Measurements from ENCODE around the gene CIBAR2. TPM values are rescaled to one million over a fixed set of nuclear protein-coding genes. Genes with fewer than 3 reads are reported as not detected.

CIBAR2 gene
- under 1 TPM in 1 of 4 donors, not detected in 3; 0.79 TPM for total RNA-seq

DNA sequence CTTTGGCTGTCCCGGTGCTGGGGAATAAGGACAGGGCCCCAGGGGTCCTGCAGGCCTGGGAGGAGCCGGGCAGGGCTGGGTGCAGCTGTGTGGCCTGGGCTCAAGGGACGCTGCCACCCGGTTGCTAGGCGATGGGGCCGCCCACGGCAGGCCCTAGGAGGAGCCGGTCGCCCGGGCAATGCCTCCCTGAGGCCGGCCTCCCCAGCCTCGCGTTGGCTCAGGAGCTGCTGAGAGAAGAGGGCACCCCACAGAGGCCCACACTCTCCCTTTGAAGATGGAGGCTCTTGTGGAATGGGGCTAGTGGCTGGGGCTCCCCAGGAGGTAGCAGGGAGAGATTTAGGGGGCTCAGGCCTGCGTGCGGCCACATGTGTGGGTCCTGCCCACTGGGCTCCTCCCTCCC is at the start of gene CIBAR2:
CIBAR2 (minus strand) TSS at position 109 of the 400 bp plus-strand sequence. CDS start 120 bp downstream, outside the sequence.
- Histone ChIP-seq H3K36me3 (no peaks in the 10 kb centered on the region), H3K27ac (no peak within 1 kb of the TSS), H3K4me3 (no peak within 1 kb of the TSS), H3K9me3 (no peaks in the 10 kb centered on the region), H3K27me3 (no peaks in the 10 kb centered on the region), H3K4me1 (peaks cover 3 to 8% (median 8%) of the 10 kb centered on the region in 4 donors)
- intact Hi-C loops (cut with DNase I; ENCODE audit: low total_unique reads) = loop anchor here (5.0 to 10.0 kb wide), 3 partner anchors 62 to 602 kb away; no protein-coding TSS in a partner anchor
- no peak for TF ChIP-seq EP300 (IDR thresholded peaks at IDR 0.05; ENCODE audit: low read depth)
- no peak for TF ChIP-seq POLR2AphosphoS5 (IDR thresholded peaks at IDR 0.05)
- TF ChIP-seq POLR2A (IDR thresholded peaks at IDR 0.05) = no peak
- TF ChIP-seq, protein P1, sequence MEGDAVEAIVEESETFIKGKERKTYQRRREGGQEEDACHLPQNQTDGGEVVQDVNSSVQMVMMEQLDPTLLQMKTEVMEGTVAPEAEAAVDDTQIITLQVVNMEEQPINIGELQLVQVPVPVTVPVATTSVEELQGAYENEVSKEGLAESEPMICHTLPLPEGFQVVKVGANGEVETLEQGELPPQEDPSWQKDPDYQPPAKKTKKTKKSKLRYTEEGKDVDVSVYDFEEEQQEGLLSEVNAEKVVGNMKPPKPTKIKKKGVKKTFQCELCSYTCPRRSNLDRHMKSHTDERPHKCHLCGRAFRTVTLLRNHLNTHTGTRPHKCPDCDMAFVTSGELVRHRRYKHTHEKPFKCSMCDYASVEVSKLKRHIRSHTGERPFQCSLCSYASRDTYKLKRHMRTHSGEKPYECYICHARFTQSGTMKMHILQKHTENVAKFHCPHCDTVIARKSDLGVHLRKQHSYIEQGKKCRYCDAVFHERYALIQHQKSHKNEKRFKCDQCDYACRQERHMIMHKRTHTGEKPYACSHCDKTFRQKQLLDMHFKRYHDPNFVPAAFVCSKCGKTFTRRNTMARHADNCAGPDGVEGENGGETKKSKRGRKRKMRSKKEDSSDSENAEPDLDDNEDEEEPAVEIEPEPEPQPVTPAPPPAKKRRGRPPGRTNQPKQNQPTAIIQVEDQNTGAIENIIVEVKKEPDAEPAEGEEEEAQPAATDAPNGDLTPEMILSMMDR (IDR thresholded peaks at IDR 0.05) = no peak
- WGBS, 2 donors (ENCODE audit: low coverage in 1 of 2) = 71% methylated on average over 15 of the region's 15 CpGs; no CpG with 5 or more reads in 1 of the 2 donors
- in situ Hi-C loops (cut with MboI; ENCODE audit: low pct_ligation_motif_present in 1 of 4, low pct_unique_long_range_greater_than_20kb in 1 of 4, low sequenced_read_pairs in 3 of 4) = no loop called here
- DNase-seq = no peak

DNA sequence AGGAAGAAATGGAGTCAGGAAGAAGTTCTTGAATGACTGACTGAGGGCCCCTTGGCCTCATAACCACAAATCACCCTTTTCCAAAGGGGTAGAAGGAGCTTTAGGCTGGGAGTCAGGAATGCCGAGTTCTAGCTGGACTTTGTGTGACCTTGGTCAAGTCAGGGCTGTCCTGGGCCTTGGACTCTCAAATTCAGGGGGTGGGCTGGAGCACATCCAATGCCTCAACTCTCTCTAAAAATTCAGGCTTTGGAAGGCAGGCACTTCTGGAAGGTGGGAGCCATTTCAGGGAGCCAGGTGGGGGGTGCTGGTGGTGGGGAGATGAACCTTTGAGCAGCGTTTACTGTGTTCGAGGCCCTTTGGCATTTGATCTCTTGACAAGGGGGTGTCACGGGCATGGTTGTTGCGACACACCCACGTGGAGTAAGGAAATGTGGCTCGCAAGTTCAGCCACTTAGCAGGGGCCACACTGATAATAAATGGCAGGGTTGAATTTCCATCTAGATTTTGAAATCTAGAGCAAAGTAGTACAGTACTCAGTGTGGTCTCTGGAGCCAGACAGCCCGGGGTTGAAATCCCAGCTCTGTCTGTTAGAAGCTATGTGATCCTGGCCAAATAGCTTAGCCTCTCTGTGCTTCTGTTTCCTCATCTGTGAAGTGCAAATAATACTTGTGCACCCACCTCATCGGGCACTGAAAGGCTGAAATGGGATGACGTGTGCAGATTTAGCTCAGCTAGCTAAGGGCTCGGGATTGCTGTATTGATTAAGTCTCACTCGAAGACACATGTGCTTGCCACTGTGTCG is 47.1 kb upstream of the CIBAR2 start:
- intact Hi-C loops (cut with DNase I; ENCODE audit: low total_unique reads) (no loop called here), in situ Hi-C loops (cut with MboI; ENCODE audit: low pct_ligation_motif_present in 1 of 4, low pct_unique_long_range_greater_than_20kb in 1 of 4, low sequenced_read_pairs in 3 of 4) (no loop called here)
- 76 to 80% methylated on average over 1 to 13 of the region's 13 CpGs for WGBS, 2 donors (ENCODE audit: low coverage in 1 of 2)
- peaks cover 0 to 45% (median 15%) of the 10 kb centered on the region in 4 donors for H3K4me1 ChIP-seq
- no peak for DNase-seq
- TF ChIP-seq EP300 (IDR thresholded peaks at IDR 0.05; ENCODE audit: low read depth) (no peak), POLR2AphosphoS5 (IDR thresholded peaks at IDR 0.05) (no peak), POLR2A (IDR thresholded peaks at IDR 0.05) (no peak)
- TF ChIP-seq, protein P1 (IDR thresholded peaks at IDR 0.05) = no peak
- H3K27me3 ChIP-seq = no peaks in the 10 kb centered on the region
- no peaks in the 10 kb centered on the region for H3K9me3 ChIP-seq
- no peaks in the 10 kb centered on the region for H3K36me3 ChIP-seq
- no peak overlapping the region for H3K4me3 ChIP-seq
- no peak overlapping the region for H3K27ac ChIP-seq

DNA sequence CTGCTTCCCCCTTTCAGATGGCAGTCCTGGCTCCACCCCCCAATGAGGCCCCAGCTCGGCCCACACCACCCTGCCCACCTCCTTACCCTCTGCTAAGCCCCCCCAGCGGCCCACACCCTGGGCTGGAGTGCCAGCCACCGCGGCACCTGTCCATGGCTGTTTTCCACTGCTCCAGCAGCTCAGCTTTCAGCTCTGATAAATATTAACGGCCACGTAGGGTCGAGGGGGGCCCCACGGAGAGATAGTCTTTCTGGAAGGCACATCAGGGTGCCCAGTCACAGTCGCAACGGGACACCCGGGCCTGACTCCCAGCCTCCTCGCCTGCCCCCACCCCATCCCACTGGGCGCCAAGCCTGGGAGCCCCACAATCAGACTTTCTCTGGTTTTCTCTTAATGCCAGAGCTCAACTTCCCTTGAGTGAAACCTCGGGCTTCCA is 46.5 kb upstream of the CIBAR2 start:
- H3K27ac ChIP-seq = no peak overlapping the region
- peaks cover 0 to 39% (median 11%) of the 10 kb centered on the region in 4 donors for H3K4me1 ChIP-seq
- no peak for TF ChIP-seq EP300 (IDR thresholded peaks at IDR 0.05; ENCODE audit: low read depth)
- TF ChIP-seq, protein P1 (IDR thresholded peaks at IDR 0.05) = no peak
- TF ChIP-seq POLR2A (IDR thresholded peaks at IDR 0.05) = no peak
- TF ChIP-seq POLR2AphosphoS5 (IDR thresholded peaks at IDR 0.05) = no peak
- H3K9me3 ChIP-seq = no peaks in the 10 kb centered on the region
- H3K27me3 ChIP-seq = no peaks in the 10 kb centered on the region
- no peak for DNase-seq
- no peaks in the 10 kb centered on the region for H3K36me3 ChIP-seq
- in situ Hi-C loops (cut with MboI; ENCODE audit: low pct_ligation_motif_present in 1 of 4, low pct_unique_long_range_greater_than_20kb in 1 of 4, low sequenced_read_pairs in 3 of 4) (no loop called here), intact Hi-C loops (cut with DNase I; ENCODE audit: low total_unique reads) (no loop called here)
- no peak overlapping the region for H3K4me3 ChIP-seq
- 62% methylated on average over 14 of the region's 14 CpGs; no CpG with 5 or more reads in 1 of the 2 donors for WGBS, 2 donors (ENCODE audit: low coverage in 1 of 2)

DNA sequence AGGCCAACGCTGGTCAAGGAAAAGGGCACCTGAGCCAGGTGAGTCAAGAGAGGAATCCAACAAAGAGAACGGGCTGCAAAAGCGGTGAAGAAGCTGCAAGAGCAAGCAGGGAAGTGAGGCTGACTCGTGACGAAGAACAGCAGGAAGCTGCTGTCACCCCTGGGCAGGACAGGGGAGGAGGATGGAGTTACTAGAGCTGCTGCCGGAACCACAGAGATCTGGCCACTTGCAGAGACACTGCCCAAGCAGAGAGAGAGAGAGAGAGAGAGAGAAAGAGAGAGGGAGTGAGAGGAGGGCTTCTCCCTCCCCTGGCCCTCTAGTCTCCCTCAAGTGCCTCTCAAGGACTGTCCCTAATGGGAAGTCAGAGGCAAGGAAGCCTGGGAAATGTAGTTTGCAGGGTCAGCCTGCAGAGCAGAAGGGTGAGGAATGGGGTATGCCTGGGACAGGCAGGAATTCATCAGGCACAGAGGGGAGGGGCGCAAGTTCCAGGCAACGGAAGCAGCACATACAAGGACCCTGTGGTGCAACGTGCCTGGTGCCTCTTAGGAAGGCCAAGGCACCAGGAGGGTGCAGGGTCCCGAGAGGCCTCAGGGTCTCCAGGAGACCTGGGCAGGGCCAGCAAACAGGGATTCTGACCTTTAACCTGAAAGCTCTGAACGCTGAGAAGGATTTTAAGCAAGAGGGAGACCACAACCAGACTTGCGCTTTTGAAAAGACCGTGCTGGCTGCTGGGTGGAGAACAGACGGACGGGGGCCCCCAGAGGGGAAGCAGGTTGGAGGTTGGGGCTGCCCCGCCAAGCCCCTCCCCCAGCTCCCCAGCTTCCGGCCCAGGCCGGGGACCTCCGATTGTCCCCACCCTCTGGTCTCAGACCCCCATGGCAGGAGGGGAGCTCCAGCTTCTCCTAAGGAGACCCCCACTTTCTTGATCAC is 45.8 kb upstream of the CIBAR2 start:
- H3K4me3 ChIP-seq = no peak overlapping the region

More for the DNA sequence above, 45.8 kb upstream of the CIBAR2 start:
- in situ Hi-C loops (cut with MboI; ENCODE audit: low pct_ligation_motif_present in 1 of 4, low pct_unique_long_range_greater_than_20kb in 1 of 4, low sequenced_read_pairs in 3 of 4) (no loop called here), intact Hi-C loops (cut with DNase I; ENCODE audit: low total_unique reads) (no loop called here)
- Histone ChIP-seq H3K27me3 (no peaks in the 10 kb centered on the region), H3K9me3 (no peaks in the 10 kb centered on the region), H3K4me1 (peaks cover 0 to 32% (median 8%) of the 10 kb centered on the region in 4 donors), H3K36me3 (no peaks in the 10 kb centered on the region), H3K27ac (peak overlapping the region in 1 of 4 donors; percentile 33)
- TF ChIP-seq, protein P1 (IDR thresholded peaks at IDR 0.05) = no peak
- TF ChIP-seq POLR2AphosphoS5 (IDR thresholded peaks at IDR 0.05) (no peak), EP300 (IDR thresholded peaks at IDR 0.05; ENCODE audit: low read depth) (no peak), POLR2A (IDR thresholded peaks at IDR 0.05) (no peak)
- no peak for DNase-seq
- WGBS, 2 donors (ENCODE audit: low coverage in 1 of 2) = 57 to 70% methylated on average over 4 to 19 of the region's 19 CpGs
